Ascending aorta (tissue), 2 donors: ENCODE results near the gene KLK7. TPM values are rescaled to one million over a fixed set of nuclear protein-coding genes. Genes with fewer than 3 reads are reported as not detected.

Source experiments
- DNase-seq, 2 donors: peaks; one replicate each; pipeline ENCODE4 v3.0.0-alpha.2; 2019; ENCODE audit warnings: low spot score in 2 of 2
- H3K27ac ChIP-seq, 2 donors: fragments of 200-600 bp; sonication (generic); one replicate each; pipeline ENCODE4 v1.5.1; 2016 to 2017; ENCODE audit warnings: mild to moderate bottlenecking in 1 of 2
- H3K27me3 ChIP-seq: fragments of 200-600 bp; sonication (generic); one replicate; pipeline ENCODE4 v1.5.1; 2017
- H3K36me3 ChIP-seq, 2 donors: fragments of 200-600 bp; sonication (generic); one replicate each; pipeline ENCODE4 v1.5.1; 2016
- H3K4me1 ChIP-seq, 2 donors: fragments of 200-600 bp; sonication (generic); one replicate each; pipeline ENCODE4 v1.5.1; 2016 to 2017; ENCODE audit warnings: mild to moderate bottlenecking in 1 of 2
- H3K4me3 ChIP-seq, 2 donors: fragments of 200-600 bp; sonication (generic); one replicate each; pipeline ENCODE4 v1.5.1; 2016 to 2017; ENCODE audit warnings: mild to moderate bottlenecking in 1 of 2
- H3K9me3 ChIP-seq, 2 donors: fragments of 200-600 bp; sonication (generic); one replicate each; pipeline ENCODE4 v1.5.1; 2016
- intact Hi-C: fragments of 100-400 bp; cut with DNase I; formaldehyde crosslinking; loops from one replicate; pipeline ENCODE4 v1.15.1; 2023
- total RNA-seq: library from RNA; depleted of rRNA; stranded (reverse); fragments of >200 nt; gene quantifications from one replicate; pipeline ENCODE4 v1.1.0, GENCODE V29; 2016
- TF ChIP-seq, protein P1 (sequence below), 3 experiments: fragments of 200-600 bp in 2 of 3; fragments of 450-650 bp in 1 of 3; sonication (generic) in 2 of 3; IDR thresholded peaks; one replicate each; pipeline ENCODE4 v1.5.1; 2016 to 2019; ENCODE audit warnings: antibody characterized with exemption in 3 of 3, mild to moderate bottlenecking in 1 of 3, moderate library complexity in 1 of 3

KLK7 gene
- total RNA-seq, 1 donor from 2014 or later, result not detected

GRCh38 chr19:50968716-50969412, 14.9 kb downstream of the KLK7 start:
- no peak for DNase-seq
- intact Hi-C loops, result no loop called here
- Histone ChIP-seq H3K9me3 (no peaks in the 10 kb centered on the region), H3K36me3 (no peaks in the 10 kb centered on the region), H3K4me1 (no peaks in the 10 kb centered on the region), H3K4me3 (no peak overlapping the region), H3K27ac (no peak overlapping the region), H3K27me3 (no peaks in the 10 kb centered on the region)
- TF ChIP-seq, protein P1, sequence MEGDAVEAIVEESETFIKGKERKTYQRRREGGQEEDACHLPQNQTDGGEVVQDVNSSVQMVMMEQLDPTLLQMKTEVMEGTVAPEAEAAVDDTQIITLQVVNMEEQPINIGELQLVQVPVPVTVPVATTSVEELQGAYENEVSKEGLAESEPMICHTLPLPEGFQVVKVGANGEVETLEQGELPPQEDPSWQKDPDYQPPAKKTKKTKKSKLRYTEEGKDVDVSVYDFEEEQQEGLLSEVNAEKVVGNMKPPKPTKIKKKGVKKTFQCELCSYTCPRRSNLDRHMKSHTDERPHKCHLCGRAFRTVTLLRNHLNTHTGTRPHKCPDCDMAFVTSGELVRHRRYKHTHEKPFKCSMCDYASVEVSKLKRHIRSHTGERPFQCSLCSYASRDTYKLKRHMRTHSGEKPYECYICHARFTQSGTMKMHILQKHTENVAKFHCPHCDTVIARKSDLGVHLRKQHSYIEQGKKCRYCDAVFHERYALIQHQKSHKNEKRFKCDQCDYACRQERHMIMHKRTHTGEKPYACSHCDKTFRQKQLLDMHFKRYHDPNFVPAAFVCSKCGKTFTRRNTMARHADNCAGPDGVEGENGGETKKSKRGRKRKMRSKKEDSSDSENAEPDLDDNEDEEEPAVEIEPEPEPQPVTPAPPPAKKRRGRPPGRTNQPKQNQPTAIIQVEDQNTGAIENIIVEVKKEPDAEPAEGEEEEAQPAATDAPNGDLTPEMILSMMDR (IDR thresholded peaks at IDR 0.05), result no peak

- Histone ChIP-seq H3K4me1 (no peaks in the 10 kb centered on the region), H3K9me3 (no peaks in the 10 kb centered on the region), H3K4me3 (no peak overlapping the region), H3K36me3 (no peaks in the 10 kb centered on the region), H3K27ac (no peak overlapping the region), H3K27me3 (no peaks in the 10 kb centered on the region)
- no peak for DNase-seq
- intact Hi-C loops, result no loop called here
- TF ChIP-seq, protein P1 (IDR thresholded peaks at IDR 0.05), result no peak
Measured at GRCh38 chr19:50967929-50968715, 15.6 kb downstream of the KLK7 start.

DNA sequence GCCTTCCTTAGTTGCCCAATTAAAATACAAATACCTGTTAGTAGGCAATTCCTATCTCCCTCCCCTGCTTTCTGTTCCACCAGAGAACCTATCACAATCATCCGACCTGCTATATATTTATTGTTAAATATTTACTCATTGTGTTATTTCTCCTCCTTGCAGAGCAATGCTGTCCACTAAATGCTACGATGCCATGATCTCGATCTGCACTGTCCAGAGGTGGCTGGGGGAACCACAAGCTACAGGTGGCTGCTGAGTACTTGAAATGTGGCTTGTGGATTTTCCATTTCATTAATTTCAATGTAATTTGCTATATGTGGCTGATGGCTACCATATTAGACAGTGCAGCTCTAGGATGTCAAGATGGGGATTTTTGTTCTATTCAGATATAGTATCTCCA, 19.5 kb downstream of the KLK7 start:
- Histone ChIP-seq H3K4me3 (no peak overlapping the region), H3K36me3 (no peaks in the 10 kb centered on the region), H3K9me3 (no peaks in the 10 kb centered on the region), H3K27ac (no peak overlapping the region), H3K4me1 (no peaks in the 10 kb centered on the region), H3K27me3 (no peaks in the 10 kb centered on the region)
- DNase-seq, result no peak
- intact Hi-C loops, result no loop called here
- TF ChIP-seq, protein P1 (IDR thresholded peaks at IDR 0.05), result no peak

- H3K36me3 ChIP-seq, result no peaks in the 10 kb centered on the region
- no peak overlapping the region for H3K27ac ChIP-seq
- H3K9me3 ChIP-seq, result no peaks in the 10 kb centered on the region
- no peak overlapping the region for H3K4me3 ChIP-seq
- no peaks in the 10 kb centered on the region for H3K4me1 ChIP-seq
- no peaks in the 10 kb centered on the region for H3K27me3 ChIP-seq
- TF ChIP-seq, protein P1 (IDR thresholded peaks at IDR 0.05), result no peak
- intact Hi-C loops, result no loop called here
- DNase-seq, result no peak
Measured at GRCh38 chr19:50963381-50963780, 20.3 kb downstream of the KLK7 start.

DNA sequence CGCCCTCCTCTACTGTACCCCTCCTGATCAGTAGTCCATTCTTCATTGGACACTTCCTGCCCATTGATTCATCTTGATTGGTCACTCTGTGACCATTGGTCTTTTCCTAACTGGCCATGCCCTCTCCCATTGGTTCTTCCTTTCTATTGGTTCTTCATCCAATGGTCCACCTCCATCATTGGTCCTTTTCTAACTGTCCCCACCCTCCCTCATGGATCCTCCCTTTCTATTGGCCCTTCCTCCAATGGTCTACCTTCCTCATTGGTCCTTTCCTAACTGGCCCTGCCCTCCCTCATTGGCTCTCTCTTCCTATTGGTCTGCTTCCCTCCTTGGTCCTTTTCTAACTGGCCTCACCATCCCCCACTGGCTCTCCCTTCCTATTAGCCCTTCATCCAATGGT, 21.5 kb downstream of the KLK7 start:
- no peaks in the 10 kb centered on the region for H3K27me3 ChIP-seq
- no peak overlapping the region for H3K4me3 ChIP-seq
- no peaks in the 10 kb centered on the region for H3K9me3 ChIP-seq
- H3K36me3 ChIP-seq, result no peaks in the 10 kb centered on the region
- H3K4me1 ChIP-seq, result no peaks in the 10 kb centered on the region
- intact Hi-C loops, result no loop called here
- no peak for DNase-seq
- H3K27ac ChIP-seq, result no peak overlapping the region
- TF ChIP-seq, protein P1 (IDR thresholded peaks at IDR 0.05), result no peak
